BLaER1 (cell line): ENCODE data around the gene CST5.
"Not testable (repeated sequence)": the region's sequence is repeated elsewhere in the genome, so short reads cannot be mapped to it uniquely, and the experiment has no call there.

Experiments used
- H3K27ac ChIP-seq: shearing (Covaris generic); formaldehyde crosslinking; 2 replicates; pipeline ENCODE4 v1.8.1; 2022
- H3K27me3 ChIP-seq: shearing (Covaris generic); formaldehyde crosslinking; 2 replicates; pipeline ENCODE4 v1.8.1; 2022
- H3K36me3 ChIP-seq: shearing (Covaris generic); formaldehyde crosslinking; 2 replicates; pipeline ENCODE4 v1.8.1; 2022
- H3K4me1 ChIP-seq: shearing (Covaris generic); formaldehyde crosslinking; 2 replicates; pipeline ENCODE4 v1.8.1; 2022
- H3K4me2 ChIP-seq: shearing (Covaris generic); formaldehyde crosslinking; 2 replicates; pipeline ENCODE4 v1.8.1; 2022
- H3K4me3 ChIP-seq: shearing (Covaris generic); formaldehyde crosslinking; 2 replicates; pipeline ENCODE4 v1.8.1; 2022
- H3K9ac ChIP-seq: shearing (Covaris generic); formaldehyde crosslinking; 2 replicates; pipeline ENCODE4 v1.8.1; 2022
- H3K9me3 ChIP-seq: shearing (Covaris generic); formaldehyde crosslinking; 2 replicates; pipeline ENCODE4 v1.8.1; 2022
- H4K20me1 ChIP-seq: shearing (Covaris generic); formaldehyde crosslinking; 2 replicates; pipeline ENCODE4 v1.8.1; 2022
- Cebpa-rat ChIP-seq: shearing (Covaris generic); IDR thresholded peaks from 2 replicates; pipeline ENCODE4 v1.8.1; 2022

Gene CST5

DNA sequence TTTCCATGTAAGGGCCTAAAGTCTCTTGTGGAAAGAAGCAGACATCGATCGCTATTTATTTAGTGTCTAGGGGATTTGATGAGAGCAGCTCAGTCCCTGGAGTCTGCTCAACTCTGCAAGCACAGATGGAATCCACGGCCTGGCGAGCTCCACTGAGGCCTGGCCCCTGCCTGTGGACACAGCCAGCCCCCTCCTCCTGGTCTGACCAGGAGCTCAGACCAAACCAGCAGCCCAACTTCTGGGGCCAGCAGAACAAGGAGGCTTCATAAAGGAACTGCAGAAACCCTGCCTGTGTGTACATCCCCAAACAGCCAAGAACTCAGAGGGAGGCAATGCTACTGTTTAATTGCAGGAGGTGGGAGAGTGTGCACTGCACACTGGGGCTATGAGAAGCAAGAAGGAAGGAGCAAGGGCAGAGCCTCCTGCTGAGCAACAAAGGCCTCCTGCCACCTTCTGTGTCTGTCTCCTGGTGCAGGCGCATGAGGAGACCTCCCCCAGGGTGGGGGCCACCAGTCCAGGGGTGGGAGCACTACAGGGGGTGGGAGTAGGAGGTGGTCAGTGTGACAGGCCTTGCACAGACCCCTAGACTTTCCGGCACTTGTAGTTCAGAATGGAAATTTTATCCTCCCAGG is 3.8 kb downstream of the CST5 start:
- Histone ChIP-seq H3K9me3 (no peaks in the 10 kb centered on the region), H3K4me2 (peak overlapping the region; percentile 64), H3K36me3 (no peaks in the 10 kb centered on the region), H3K27me3 (no peaks in the 10 kb centered on the region), H3K4me1 (peaks cover 38% of the 10 kb centered on the region), H3K4me3 (no peak overlapping the region), H3K9ac (no peak overlapping the region), H3K27ac (peak overlapping the region; percentile 74), H4K20me1 (no peaks in the 10 kb centered on the region)
- TF ChIP-seq Cebpa-rat, result no peak

DNA sequence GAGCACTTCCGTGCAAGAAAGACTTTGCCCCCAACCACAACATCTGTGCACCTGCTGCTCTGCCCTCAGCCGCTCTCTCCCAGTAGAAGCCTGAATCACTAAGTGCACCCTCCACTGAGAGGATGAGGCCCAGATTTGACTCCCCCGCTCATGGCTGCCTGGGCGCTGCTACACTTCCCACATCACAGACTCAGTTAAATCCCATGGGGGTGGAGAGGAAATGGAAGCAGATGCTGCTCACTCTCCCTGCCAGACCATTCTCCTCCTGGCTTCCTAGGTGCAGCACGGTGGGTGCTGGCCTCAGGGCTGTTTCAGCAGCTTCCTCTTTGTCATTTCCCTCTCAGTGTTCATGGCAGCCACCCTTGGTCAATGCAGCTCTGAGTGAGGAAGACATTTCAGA is 4.8 kb downstream of the CST5 start:
- Histone ChIP-seq H3K4me3 (no peak overlapping the region), H3K9me3 (no peaks in the 10 kb centered on the region), H3K27ac (peak overlapping the region; percentile 74; the same call in 1 of the 2 replicates), H3K4me2 (peak overlapping the region; percentile 64), H3K27me3 (no peaks in the 10 kb centered on the region), H4K20me1 (no peaks in the 10 kb centered on the region), H3K4me1 (peaks cover 38% of the 10 kb centered on the region), H3K9ac (peak overlapping the region; percentile 35; the same call in 1 of the 2 replicates), H3K36me3 (no peaks in the 10 kb centered on the region)
- TF ChIP-seq Cebpa-rat, result no peak

DNA sequence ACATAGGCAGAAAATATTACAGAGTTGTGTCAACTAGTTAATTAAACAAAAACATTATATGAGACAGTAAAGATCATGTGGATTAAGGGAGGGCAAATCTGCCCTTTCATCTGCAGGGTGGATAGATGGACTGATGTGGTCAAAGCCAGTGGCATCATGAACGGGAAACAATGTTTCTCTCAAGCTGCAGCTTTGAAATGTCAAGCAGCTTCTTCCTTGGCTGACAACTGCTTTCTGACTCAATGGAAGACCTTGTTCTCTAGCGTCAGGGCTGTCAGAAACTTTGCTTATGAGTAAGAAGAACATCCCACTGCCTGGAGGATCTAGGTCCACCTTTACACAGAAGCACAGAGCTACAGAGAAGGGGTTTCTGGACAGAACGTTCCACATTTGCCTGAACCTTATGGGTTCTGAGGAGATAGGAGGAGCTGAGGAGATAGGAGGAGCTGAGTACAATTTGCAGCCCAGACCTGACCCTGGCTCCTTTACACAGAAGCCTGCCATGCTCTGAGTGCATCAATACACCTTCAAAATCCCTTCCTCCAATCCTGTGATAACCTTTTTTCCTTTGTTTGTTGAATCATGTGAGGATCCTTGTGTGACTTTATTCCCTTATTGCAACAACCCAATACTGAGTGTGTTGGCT is 6.1 kb downstream of the CST5 start:
- no peak overlapping the region for H3K9ac ChIP-seq
- no peaks in the 10 kb centered on the region for H3K36me3 ChIP-seq
- H3K27me3 ChIP-seq, result no peaks in the 10 kb centered on the region

DNA sequence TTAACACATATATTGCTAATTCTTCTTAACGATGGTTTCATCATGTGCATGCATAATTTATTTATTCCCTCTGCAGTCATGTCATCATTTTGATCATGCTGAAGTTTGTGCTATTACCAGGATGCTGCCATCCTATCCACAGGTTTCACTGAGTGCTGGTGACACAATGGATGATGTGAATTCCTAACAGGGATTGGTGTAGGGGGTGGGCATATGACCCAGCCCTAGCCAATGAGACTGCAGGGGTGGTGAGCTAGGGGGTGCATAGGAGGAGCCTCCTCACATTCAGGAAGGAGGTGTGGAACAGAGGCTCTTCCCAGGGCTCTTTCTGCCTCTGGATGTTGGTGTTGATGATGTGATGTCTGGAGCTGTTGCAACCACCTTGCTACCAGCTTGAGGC is 7.5 kb downstream of the CST5 start:
- no peaks in the 10 kb centered on the region for H3K27me3 ChIP-seq
- no peaks in the 10 kb centered on the region for H4K20me1 ChIP-seq
- no peak overlapping the region for H3K9ac ChIP-seq
- H3K4me2 ChIP-seq, result no peak overlapping the region
- no peaks in the 10 kb centered on the region for H3K9me3 ChIP-seq
- H3K4me1 ChIP-seq, result peaks cover 43% of the 10 kb centered on the region
- H3K4me3 ChIP-seq, result no peak overlapping the region
- no peak for TF ChIP-seq Cebpa-rat
- no peaks in the 10 kb centered on the region for H3K36me3 ChIP-seq
- H3K27ac ChIP-seq, result no peak overlapping the region

More for the DNA sequence above, 6.1 kb downstream of the CST5 start:
- Histone ChIP-seq H4K20me1 (no peaks in the 10 kb centered on the region), H3K4me2 (peak overlapping the region; percentile 64), H3K27ac (peak overlapping the region; percentile 46), H3K4me3 (no peak overlapping the region), H3K4me1 (peaks cover 38% of the 10 kb centered on the region), H3K9me3 (no peaks in the 10 kb centered on the region)
- TF ChIP-seq Cebpa-rat, result no peak

DNA sequence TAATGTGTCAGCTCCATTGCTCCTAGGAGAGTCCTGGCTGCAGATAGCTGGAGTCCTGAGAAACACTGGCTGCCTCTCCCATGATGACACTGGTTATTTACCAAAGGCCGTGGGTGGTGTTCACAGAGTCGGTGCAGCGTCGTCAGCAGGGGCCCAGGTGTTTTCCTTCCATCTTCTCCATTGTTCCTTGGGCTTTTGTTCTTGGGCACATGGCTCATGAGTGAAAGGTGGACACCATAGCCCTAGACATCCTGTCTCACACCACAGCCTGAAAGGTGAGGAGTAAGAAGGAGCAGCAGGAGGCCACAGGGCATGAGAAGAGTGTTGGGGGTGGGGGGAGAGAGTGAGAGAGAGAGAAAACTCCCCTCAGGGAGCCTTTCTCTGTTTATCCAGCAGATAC is 9.1 kb downstream of the CST5 start:
- H3K4me3 ChIP-seq, result no peak overlapping the region
- H3K27me3 ChIP-seq, result no peaks in the 10 kb centered on the region
- no peaks in the 10 kb centered on the region for H3K9me3 ChIP-seq
- no peak overlapping the region for H3K27ac ChIP-seq
- peaks cover 40% of the 10 kb centered on the region for H3K4me1 ChIP-seq
- H3K9ac ChIP-seq, result no peak overlapping the region
- no peak for TF ChIP-seq Cebpa-rat
- H3K36me3 ChIP-seq, result no peaks in the 10 kb centered on the region
- H3K4me2 ChIP-seq, result no peak overlapping the region
- no peaks in the 10 kb centered on the region for H4K20me1 ChIP-seq

DNA sequence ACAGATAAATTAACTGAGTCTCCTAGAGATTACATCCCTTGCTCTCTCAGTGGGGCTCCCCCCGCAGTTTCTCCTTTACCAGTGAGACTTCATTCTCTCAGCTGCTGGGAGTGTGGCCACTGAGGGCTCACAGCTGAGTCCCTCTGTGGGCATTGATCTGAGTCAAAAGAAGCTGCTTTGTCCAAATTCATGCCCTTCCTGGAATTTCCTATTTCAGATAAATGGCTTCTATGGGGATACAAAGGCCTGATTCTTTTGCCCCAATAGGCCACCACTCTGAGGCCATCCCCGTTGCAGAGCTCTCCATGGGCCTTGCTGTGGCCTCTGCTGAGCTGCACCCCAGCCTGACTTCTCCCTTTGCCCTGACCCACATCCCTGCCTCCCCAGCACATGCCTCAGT is 10.0 kb downstream of the CST5 start:
- no peak overlapping the region for H3K9ac ChIP-seq
- H3K27me3 ChIP-seq, result no peaks in the 10 kb centered on the region
- H3K4me1 ChIP-seq, result peaks cover 30% of the 10 kb centered on the region
- TF ChIP-seq Cebpa-rat, result no peak
- H4K20me1 ChIP-seq, result no peaks in the 10 kb centered on the region
- no peaks in the 10 kb centered on the region for H3K9me3 ChIP-seq
- no peaks in the 10 kb centered on the region for H3K36me3 ChIP-seq
- H3K27ac ChIP-seq, result no peak overlapping the region
- H3K4me2 ChIP-seq, result no peak overlapping the region
- no peak overlapping the region for H3K4me3 ChIP-seq

DNA sequence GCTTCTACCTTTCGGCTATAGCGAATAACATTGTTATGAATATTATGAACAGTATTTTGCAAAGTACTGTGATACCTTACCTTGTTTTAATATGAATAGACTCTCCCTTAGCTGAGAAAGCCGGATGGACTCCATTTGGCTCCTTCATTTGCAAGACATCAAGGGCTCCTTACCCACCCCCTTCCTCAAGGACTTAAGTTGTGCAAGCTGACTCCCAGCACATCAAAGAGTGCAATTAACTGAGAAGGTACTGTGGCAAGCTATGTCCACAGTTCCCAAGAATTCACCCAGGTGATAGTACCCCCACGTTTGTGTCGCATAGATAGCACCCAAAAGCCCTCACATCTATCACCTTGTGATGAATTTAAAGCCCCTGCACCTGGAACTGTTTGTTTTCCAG is 11.2 kb downstream of the CST5 start:
- Histone ChIP-seq H4K20me1 (no peaks in the 10 kb centered on the region), H3K4me1 (peaks cover 18% of the 10 kb centered on the region), H3K27me3 (no peaks in the 10 kb centered on the region), H3K4me2 (no peak overlapping the region), H3K4me3 (no peak overlapping the region), H3K36me3 (no peaks in the 10 kb centered on the region), H3K9ac (no peak overlapping the region), H3K27ac (no peak overlapping the region), H3K9me3 (0 out of 2 replicates have a peak, but pooled peaks cover 3% of the 10 kb centered on the region)
- TF ChIP-seq Cebpa-rat, result no peak

DNA sequence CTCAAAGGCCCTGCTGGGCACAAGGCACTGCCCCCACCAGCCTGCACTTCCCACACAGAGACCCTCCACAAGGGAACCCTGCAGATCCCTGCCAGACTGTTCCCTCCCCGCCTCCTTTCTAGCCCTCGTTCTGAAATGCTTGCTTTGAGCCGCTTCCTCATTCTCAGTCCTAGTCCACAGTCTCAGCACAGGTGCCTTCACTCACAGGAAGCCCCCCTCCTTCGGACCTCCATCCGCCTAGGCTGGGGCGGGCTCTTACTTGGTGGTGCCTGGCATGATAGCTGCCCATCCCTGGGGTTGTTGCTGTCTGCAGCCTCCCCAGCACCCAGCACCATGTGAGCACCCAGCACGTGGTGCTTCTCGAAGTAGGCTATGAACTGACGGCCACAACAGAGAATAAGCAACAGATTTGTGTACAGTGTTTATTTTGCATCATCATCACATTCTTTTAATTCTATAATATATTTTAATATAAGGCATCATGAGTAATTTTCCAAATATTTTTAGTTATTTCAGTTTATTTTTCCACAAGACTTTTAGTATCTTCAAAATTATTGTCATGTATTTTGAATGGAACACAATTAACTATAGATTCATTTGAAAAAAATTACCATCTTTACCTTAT is 12.3 kb downstream of the CST5 start:
- Histone ChIP-seq H3K4me3 (no peak overlapping the region), H3K36me3 (no peaks in the 10 kb centered on the region), H3K4me2 (peak overlapping the region; percentile 18; the same call in 1 of the 2 replicates), H4K20me1 (no peaks in the 10 kb centered on the region), H3K4me1 (peaks cover 8% of the 10 kb centered on the region), H3K9ac (no peak overlapping the region), H3K9me3 (0 out of 2 replicates have a peak, but pooled peaks cover 8% of the 10 kb centered on the region), H3K27me3 (no peaks in the 10 kb centered on the region), H3K27ac (no peak overlapping the region)
- no peak for TF ChIP-seq Cebpa-rat

DNA sequence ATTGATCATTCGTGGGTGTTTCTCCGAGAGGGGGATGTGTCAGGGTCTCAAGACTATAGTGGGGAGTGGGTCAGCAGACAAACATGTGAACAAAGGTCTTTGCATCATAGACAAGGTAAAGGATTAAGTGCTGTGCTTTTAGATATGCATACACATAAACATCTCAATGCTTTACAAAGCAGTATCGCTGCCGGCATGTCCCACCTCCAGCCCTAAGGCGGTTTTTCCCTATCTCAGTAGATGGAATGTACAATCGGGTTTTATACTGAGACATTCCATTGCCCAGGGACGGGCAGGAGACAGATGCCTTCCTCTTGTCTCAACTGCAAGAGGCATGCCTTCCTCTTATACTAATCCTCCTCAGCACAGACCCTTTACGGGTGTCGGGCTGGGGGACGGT is 18.8 kb downstream of the CST5 start:
- H3K9me3 ChIP-seq, H3K9ac ChIP-seq, H3K27me3 ChIP-seq, H3K4me1 ChIP-seq, H3K4me2 ChIP-seq, H3K4me3 ChIP-seq, H4K20me1 ChIP-seq, H3K36me3 ChIP-seq, H3K27ac ChIP-seq: not testable (repeated sequence)

DNA sequence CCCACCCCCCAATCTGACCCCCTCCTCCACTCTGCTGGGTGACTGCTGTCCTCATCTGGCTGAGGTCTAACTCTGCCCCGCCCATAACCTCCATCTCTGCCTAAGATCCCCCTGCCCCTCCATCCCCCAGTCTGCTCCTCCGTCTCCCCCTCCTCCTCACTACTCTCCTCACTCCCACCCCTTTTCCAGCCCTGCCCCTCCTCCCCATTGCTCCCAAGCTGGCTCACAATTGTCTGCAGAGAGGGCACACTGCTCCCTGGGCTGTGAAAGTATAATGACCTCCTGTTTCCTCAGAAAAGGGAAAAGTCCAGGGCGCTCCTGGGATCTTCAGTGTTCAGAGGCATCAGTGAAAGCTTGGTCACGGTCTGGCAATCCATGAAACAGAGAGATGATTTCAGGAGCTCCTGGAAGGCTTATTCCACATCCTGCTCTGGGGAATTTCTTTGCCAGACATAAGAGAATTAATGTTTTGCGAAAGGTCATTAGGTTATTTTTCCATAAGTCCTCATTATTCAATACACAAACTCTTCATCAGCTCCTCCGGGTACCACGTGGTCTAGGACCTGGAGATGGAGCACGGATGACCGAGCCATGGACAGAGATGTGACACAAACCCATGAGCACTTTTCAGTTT is 21.5 kb downstream of the CST5 start:
- Histone ChIP-seq H3K27me3 (no peaks in the 10 kb centered on the region), H3K36me3 (no peaks in the 10 kb centered on the region), H3K4me2 (no peak overlapping the region), H4K20me1 (no peaks in the 10 kb centered on the region), H3K9me3 (0 out of 2 replicates have a peak, but pooled peaks cover 3% of the 10 kb centered on the region), H3K4me3 (no peak overlapping the region), H3K9ac (no peak overlapping the region), H3K27ac (no peak overlapping the region), H3K4me1 (peaks cover 7% of the 10 kb centered on the region; the same call in 1 of the 2 replicates)
- TF ChIP-seq Cebpa-rat, result no peak
